SK-N-SH (cell line): ENCODE results near the gene NEDD8. TPM values are rescaled to one million over a fixed set of nuclear protein-coding genes. Genes with fewer than 3 reads are reported as not detected.

Source experiments
- CTCF ChIA-PET: fragments of 300-600, 350-600 bp; formaldehyde crosslinking; extraction: SDS; loops from one replicate; lab custom pipeline; 2021; lab: Yijun Ruan, JAX
- POLR2A ChIA-PET: fragments of 350-600 bp; sonication (Branson Sonifier 250); formaldehyde crosslinking; extraction: SDS; loops from one replicate; lab custom pipeline; 2020; ENCODE audit warnings: antibody characterized with exemption, inconsistent platforms; lab: Yijun Ruan, JAX
- DNase-seq: peaks from one replicate; pipeline ENCODE4 v3.0.0; 2012
- H2AFZ ChIP-seq: fragments of 200-600 bp; sonication (generic); 2 replicates; pipeline ENCODE4 v1.8.1; 2016; ENCODE audit warnings: antibody characterized with exemption, mild to moderate bottlenecking, low read depth
- H3F3A ChIP-seq: fragments of 200-600 bp; sonication (generic); replicated peaks from 2 replicates; pipeline ENCODE3; 2016; ENCODE audit warnings: antibody characterized with exemption, mild to moderate bottlenecking; ENCODE audit not compliant: insufficient read depth
- H3K27ac ChIP-seq, 2 experiments: fragments of 200-500 bp in 1 of 2; fragments of 200-600 bp in 1 of 2; sonication (Bioruptor generic) in 1 of 2; sonication (generic), shearing (Covaris generic) in 1 of 2; 2 replicates each; pipeline versions ENCODE4 v1.5.1 to v1.6.1; 2014 to 2016; ENCODE audit warnings: low read depth in 2 of 2, inconsistent platforms in 1 of 2, low read length in 1 of 2, mild to moderate bottlenecking in 1 of 2, mixed read lengths in 1 of 2
- H3K27me3 ChIP-seq: fragments of 200-600 bp; sonication (generic), shearing (Covaris generic); 2 replicates; pipeline ENCODE4 v1.6.1; 2016; ENCODE audit warnings: mixed run types; ENCODE audit not compliant: insufficient read depth
- H3K36me3 ChIP-seq, 2 experiments: fragments of 200-500 bp in 1 of 2; fragments of 200-600 bp in 1 of 2; sonication (Bioruptor generic) in 1 of 2; sonication (generic) in 1 of 2; replicated peaks in 1 of 2; 2 replicates each; pipeline versions ENCODE3 to v1.5.1; 2014 to 2016; ENCODE audit warnings: low read length in 1 of 2, mild to moderate bottlenecking in 1 of 2; ENCODE audit not compliant: insufficient read depth in 2 of 2, control insufficient read depth in 1 of 2
- H3K4me1 ChIP-seq, 2 experiments: fragments of 200-500 bp in 1 of 2; fragments of 200-600 bp in 1 of 2; sonication (Bioruptor generic) in 1 of 2; sonication (generic), shearing (Covaris generic) in 1 of 2; 2 replicates each; pipeline versions ENCODE4 v1.5.1 to v1.6.1; 2014 to 2016; ENCODE audit warnings: low read depth in 1 of 2, low read length in 1 of 2, mixed run types in 1 of 2; ENCODE audit not compliant: insufficient read depth in 2 of 2, control insufficient read depth in 1 of 2
- H3K4me2 ChIP-seq: fragments of 200-600 bp; sonication (generic), shearing (Covaris generic); 2 replicates; pipeline ENCODE4 v1.6.1; 2017; ENCODE audit warnings: mixed run types
- H3K4me3 ChIP-seq, 2 experiments: fragments of 200-500 bp in 1 of 2; fragments of 200-600 bp in 1 of 2; sonication (Bioruptor generic) in 1 of 2; sonication (generic), shearing (Covaris generic) in 1 of 2; 2 replicates each; pipeline versions ENCODE4 v1.5.1 to v1.8.1; 2014 to 2016; ENCODE audit warnings: low read depth in 2 of 2, inconsistent platforms in 1 of 2, low read length in 1 of 2, mild to moderate bottlenecking in 1 of 2, mixed read lengths in 1 of 2, moderate library complexity in 1 of 2
- H3K79me2 ChIP-seq: fragments of 200-600 bp; sonication (generic); 2 replicates; pipeline ENCODE4 v1.8.1; 2017; ENCODE audit warnings: mild to moderate bottlenecking; ENCODE audit not compliant: insufficient read depth
- H3K9ac ChIP-seq: fragments of 200-600 bp; sonication (generic); 2 replicates; pipeline ENCODE4 v1.6.1; 2017; ENCODE audit warnings: mixed run types
- H3K9me2 ChIP-seq: fragments of 200-600 bp; sonication (generic); 2 replicates; pipeline ENCODE4 v1.6.1; 2017; ENCODE audit warnings: mixed run types
- H3K9me3 ChIP-seq: fragments of 200-600 bp; sonication (generic); 2 replicates; pipeline ENCODE4 v1.6.1; 2017; ENCODE audit warnings: mixed run types, mild to moderate bottlenecking, moderate library complexity
- H4K20me1 ChIP-seq: fragments of 200-600 bp; sonication (generic); 2 replicates; pipeline ENCODE4 v1.6.1; 2017; ENCODE audit warnings: mild to moderate bottlenecking, mixed run types; ENCODE audit not compliant: insufficient read depth
- FOSL2 ChIP-seq: IDR thresholded peaks from 2 replicates; pipeline ENCODE4 v1.4.0; 2012; ENCODE audit warnings: low read depth, mild to moderate bottlenecking, moderate library complexity, borderline replicate concordance
- FOXM1 ChIP-seq: IDR thresholded peaks from 2 replicates; pipeline ENCODE4 v1.4.0; 2012; ENCODE audit warnings: low read depth, mild to moderate bottlenecking
- GATA2 ChIP-seq: sonication (generic); formaldehyde crosslinking; IDR thresholded peaks from 2 replicates; pipeline ENCODE4 v1.5.0; 2020; ENCODE audit warnings: mild to moderate bottlenecking, missing genetic modification reagents
- MEF2A ChIP-seq: IDR thresholded peaks from 2 replicates; pipeline ENCODE4 v1.4.0; 2012; ENCODE audit warnings: low read depth, borderline replicate concordance
- MXI1 ChIP-seq: IDR thresholded peaks from 2 replicates; pipeline ENCODE4 v1.6.1; 2012; ENCODE audit warnings: mild to moderate bottlenecking, low read depth, low read length, improper control_type of control experiment
- POLR2AphosphoS5 ChIP-seq: IDR thresholded peaks from 2 replicates; pipeline ENCODE4 v1.6.1; 2012; ENCODE audit warnings: low read depth, low read length
- RXRA ChIP-seq: IDR thresholded peaks from 2 replicates; pipeline ENCODE4 v1.4.0; 2012; ENCODE audit warnings: low read depth, mild to moderate bottlenecking, borderline replicate concordance
- SMC3 ChIP-seq: IDR thresholded peaks from 2 replicates; pipeline ENCODE4 v1.6.1; 2012; ENCODE audit warnings: low read depth, low read length, improper control_type of control experiment
- WGBS: methylation state at CpG from one replicate; pipeline ENCODE4 v1.1.6; 2017; ENCODE audit warnings: low lambda C conversion rate; 5-methylcytosine and 5-hydroxymethylcytosine counted together
- polyA plus RNA-seq, 3 experiments: library from polyadenylated mRNA; depleted of rRNA; stranded (reverse); fragments of >200 nt; gene quantifications; 2 replicates each; pipeline ENCODE4 v1.2.3, GENCODE V29; 2012
- TF ChIP-seq, protein P1 (sequence below): IDR thresholded peaks from 2 replicates; pipeline ENCODE4 v1.4.0; 2012; ENCODE audit warnings: low read depth, borderline replicate concordance
- TF ChIP-seq, protein P2 (sequence below): IDR thresholded peaks from 2 replicates; pipeline ENCODE4; 2012
- TF ChIP-seq, protein P3 (sequence below): IDR thresholded peaks from 2 replicates; pipeline ENCODE4 v1.4.0; 2012; ENCODE audit warnings: low read depth, borderline replicate concordance
- TF ChIP-seq, protein P4 (sequence below): IDR thresholded peaks from 2 replicates; pipeline ENCODE4 v1.4.0; 2012; ENCODE audit warnings: low read depth

Gene NEDD8
- polyA plus RNA-seq, 1 of the 3 experiments (the other 2 are of a cell fraction), result 534 TPM

DNA sequence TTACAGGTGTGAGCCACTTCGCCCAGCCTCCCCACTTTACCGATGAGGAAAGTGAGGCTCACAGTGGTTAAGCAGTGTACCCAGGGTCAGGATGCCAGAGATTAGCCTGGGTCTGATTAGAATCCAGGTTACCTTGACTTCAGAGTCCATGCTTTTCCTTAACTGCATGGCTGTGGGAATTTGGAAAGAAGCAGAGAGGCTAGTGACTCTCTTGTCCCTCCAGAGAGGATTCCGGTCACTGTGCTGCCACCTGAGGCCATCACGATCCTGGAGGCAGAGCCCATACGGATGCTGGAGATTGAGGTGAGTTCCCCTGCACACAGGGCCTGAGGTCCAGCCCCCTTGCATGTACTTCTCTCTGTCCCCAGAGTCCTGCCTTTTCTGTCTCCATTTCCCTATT, 55.6 kb downstream of the NEDD8 start (continued):
- TF ChIP-seq MXI1, result no peak
- no peak for TF ChIP-seq GATA2 (CRISPR knock-in tag)
- no peak for TF ChIP-seq FOXM1
- TF ChIP-seq, protein P1, sequence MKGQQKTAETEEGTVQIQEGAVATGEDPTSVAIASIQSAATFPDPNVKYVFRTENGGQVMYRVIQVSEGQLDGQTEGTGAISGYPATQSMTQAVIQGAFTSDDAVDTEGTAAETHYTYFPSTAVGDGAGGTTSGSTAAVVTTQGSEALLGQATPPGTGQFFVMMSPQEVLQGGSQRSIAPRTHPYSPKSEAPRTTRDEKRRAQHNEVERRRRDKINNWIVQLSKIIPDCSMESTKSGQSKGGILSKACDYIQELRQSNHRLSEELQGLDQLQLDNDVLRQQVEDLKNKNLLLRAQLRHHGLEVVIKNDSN, result no peak
- no peak for TF ChIP-seq RXRA

DNA sequence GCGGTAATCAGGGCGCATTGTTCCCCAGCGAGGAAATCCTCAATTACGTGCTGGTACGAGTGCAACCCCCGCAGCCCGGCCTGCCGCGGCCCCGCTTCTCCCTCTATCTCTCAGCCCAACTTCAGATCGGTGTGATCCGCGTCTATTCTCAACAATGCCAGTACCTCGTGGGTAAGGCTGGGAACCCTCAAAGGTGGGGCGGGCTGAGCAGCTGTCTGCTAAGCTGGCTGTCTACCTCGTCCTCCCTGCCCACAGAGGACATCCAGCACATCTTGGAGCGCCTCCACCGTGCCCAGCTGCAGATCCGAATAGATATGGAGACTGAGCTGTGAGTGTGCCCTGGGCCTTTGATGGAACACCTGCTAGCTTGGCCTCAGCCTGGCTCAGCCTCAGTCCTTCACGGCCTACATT, 59.3 kb downstream of the NEDD8 start:
- H3K79me2 ChIP-seq, result no peaks in the 10 kb centered on the region
- 63% methylated on average over 19 of the region's 20 CpGs for WGBS

DNA sequence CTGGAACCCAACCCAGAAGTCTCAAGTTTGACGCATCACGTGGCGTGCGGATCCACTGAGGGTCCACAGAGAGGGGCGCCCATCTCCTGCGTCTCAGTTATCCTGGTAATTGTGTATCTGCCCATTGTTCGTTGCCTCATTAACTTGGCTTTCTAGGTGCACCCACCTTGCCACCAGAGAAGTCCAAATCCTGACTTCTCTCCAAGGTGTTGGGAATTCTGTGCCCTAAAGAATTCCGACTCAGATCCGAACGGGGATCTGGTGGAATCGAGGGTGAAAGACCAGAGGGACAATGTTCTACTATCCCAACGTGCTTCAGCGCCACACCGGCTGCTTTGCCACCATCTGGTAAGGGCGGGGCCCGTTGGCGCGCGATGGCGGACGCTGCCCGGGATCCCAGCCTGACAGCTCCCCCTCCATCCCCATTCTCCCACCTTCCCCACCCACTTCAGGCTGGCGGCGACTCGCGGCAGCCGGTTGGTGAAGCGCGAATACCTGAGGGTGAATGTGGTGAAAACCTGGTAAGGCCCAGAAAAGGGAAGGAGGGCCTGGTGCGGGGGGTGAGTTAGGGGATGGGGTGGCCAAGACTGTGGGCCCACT, 59.8 kb downstream of the NEDD8 start:
- peak overlapping the region; percentile 53 for H3K4me2 ChIP-seq

More for the DNA sequence above, 59.3 kb downstream of the NEDD8 start:
- ChIA-PET CTCF (interaction anchor here (0.8 to 2.7 kb wide), 4 partner anchors 12 to 114 kb away, joined by 3 to 23 read pairs (median 7); partner anchors contain the start of gene IRF9), POLR2A (interaction anchor here (1.4 to 3.1 kb wide), 4 partner anchors 9 to 26 kb away, joined by 4 to 21 read pairs (median 8); partner anchors contain the start of genes IPO4, IRF9, PSME2 and RNF31)
- H3F3A ChIP-seq, result peaks cover 3% of the 10 kb centered on the region
- TF ChIP-seq, protein P2, sequence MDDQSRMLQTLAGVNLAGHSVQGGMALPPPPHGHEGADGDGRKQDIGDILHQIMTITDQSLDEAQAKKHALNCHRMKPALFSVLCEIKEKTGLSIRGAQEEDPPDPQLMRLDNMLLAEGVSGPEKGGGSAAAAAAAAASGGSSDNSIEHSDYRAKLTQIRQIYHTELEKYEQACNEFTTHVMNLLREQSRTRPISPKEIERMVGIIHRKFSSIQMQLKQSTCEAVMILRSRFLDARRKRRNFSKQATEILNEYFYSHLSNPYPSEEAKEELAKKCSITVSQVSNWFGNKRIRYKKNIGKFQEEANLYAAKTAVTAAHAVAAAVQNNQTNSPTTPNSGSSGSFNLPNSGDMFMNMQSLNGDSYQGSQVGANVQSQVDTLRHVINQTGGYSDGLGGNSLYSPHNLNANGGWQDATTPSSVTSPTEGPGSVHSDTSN, result no peak
- peak; percentile 48; the same call in 1 of the 2 replicates for TF ChIP-seq GATA2 (CRISPR knock-in tag)
- TF ChIP-seq, all 33 proteins: peak for 1
- Histone ChIP-seq H3K27ac (peak overlapping the region in 1 of 2 experiments; percentile 90; a peak in 2 of 4 replicates), H3K4me1 (peaks cover 0 to 18% of the 10 kb centered on the region in 2 experiments; a peak in 1 of 4 replicates), H2AFZ (no peak overlapping the region), H4K20me1 (no peaks in the 10 kb centered on the region), H3K4me3 (peak overlapping the region in 1 of 2 experiments; percentile 54; a peak in 3 of 4 replicates), H3K9me2 (no peaks in the 10 kb centered on the region), H3K9me3 (no peaks in the 10 kb centered on the region), H3K36me3 (peaks cover 0 to 10% of the 10 kb centered on the region in 2 experiments), H3K27me3 (no peaks in the 10 kb centered on the region), H3K4me2 (peak overlapping the region; percentile 53), H3K9ac (no peak overlapping the region)
- DNase-seq, result peak; percentile 42

More for the DNA sequence above, 59.8 kb downstream of the NEDD8 start:
- CTCF ChIA-PET, result interaction anchor here (0.8 to 2.7 kb wide), 4 partner anchors 11 to 114 kb away, joined by 3 to 23 read pairs (median 7); partner anchors contain the start of gene IRF9
- Histone ChIP-seq H3K4me1 (peaks cover 0 to 17% of the 10 kb centered on the region in 2 experiments; a peak in 1 of 4 replicates), H4K20me1 (no peaks in the 10 kb centered on the region), H3K27me3 (no peaks in the 10 kb centered on the region), H3K9me3 (no peaks in the 10 kb centered on the region), H3K36me3 (peaks cover 0 to 10% of the 10 kb centered on the region in 2 experiments), H3K79me2 (no peaks in the 10 kb centered on the region), H2AFZ (no peak overlapping the region), H3K27ac (peak overlapping the region in 1 of 2 experiments; percentile 90; a peak in 2 of 4 replicates), H3K4me3 (peak overlapping the region; percentile 46 to 54; a peak in 3 of 4 replicates), H3K9ac (no peak overlapping the region), H3F3A (peaks cover 3% of the 10 kb centered on the region), H3K9me2 (no peaks in the 10 kb centered on the region)
- POLR2A ChIA-PET, result interaction anchor here (0.6 to 3.1 kb wide), 5 partner anchors 9 to 25 kb away, joined by 4 to 21 read pairs (median 4); partner anchors contain the start of genes IPO4, IRF9, PSME2 and RNF31
- DNase-seq, result peak; percentile 79
- TF ChIP-seq, protein P3, sequence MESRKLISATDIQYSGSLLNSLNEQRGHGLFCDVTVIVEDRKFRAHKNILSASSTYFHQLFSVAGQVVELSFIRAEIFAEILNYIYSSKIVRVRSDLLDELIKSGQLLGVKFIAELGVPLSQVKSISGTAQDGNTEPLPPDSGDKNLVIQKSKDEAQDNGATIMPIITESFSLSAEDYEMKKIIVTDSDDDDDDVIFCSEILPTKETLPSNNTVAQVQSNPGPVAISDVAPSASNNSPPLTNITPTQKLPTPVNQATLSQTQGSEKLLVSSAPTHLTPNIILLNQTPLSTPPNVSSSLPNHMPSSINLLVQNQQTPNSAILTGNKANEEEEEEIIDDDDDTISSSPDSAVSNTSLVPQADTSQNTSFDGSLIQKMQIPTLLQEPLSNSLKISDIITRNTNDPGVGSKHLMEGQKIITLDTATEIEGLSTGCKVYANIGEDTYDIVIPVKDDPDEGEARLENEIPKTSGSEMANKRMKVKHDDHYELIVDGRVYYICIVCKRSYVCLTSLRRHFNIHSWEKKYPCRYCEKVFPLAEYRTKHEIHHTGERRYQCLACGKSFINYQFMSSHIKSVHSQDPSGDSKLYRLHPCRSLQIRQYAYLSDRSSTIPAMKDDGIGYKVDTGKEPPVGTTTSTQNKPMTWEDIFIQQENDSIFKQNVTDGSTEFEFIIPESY, result no peak
- no peak for TF ChIP-seq POLR2AphosphoS5
- TF ChIP-seq FOSL2, result no peak
- no peak for TF ChIP-seq SMC3
- TF ChIP-seq MEF2A, result no peak
- TF ChIP-seq GATA2 (CRISPR knock-in tag), result no peak
- TF ChIP-seq, protein P4, sequence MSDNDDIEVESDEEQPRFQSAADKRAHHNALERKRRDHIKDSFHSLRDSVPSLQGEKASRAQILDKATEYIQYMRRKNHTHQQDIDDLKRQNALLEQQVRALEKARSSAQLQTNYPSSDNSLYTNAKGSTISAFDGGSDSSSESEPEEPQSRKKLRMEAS, result 0 out of 2 replicates have a peak, but pooled peaks have one; percentile 23
- WGBS, result 39% methylated on average over 21 of the region's 30 CpGs
